HG02884 (cell line): Measurements from ENCODE around the gene TSHZ1.
"Not testable (repeated sequence)": the region's sequence is repeated elsewhere in the genome, so short reads cannot be mapped to it uniquely, and the experiment has no call there.

ENCODE experiments used
- ATAC-seq: cut with Tn5 transposase; IDR thresholded peaks from one replicate; pipeline ENCODE4 v1.9.1; 2021; ENCODE audit warnings: mild to moderate bottlenecking, moderate library complexity; ENCODE audit not compliant: unreplicated experiment

Gene TSHZ1

DNA sequence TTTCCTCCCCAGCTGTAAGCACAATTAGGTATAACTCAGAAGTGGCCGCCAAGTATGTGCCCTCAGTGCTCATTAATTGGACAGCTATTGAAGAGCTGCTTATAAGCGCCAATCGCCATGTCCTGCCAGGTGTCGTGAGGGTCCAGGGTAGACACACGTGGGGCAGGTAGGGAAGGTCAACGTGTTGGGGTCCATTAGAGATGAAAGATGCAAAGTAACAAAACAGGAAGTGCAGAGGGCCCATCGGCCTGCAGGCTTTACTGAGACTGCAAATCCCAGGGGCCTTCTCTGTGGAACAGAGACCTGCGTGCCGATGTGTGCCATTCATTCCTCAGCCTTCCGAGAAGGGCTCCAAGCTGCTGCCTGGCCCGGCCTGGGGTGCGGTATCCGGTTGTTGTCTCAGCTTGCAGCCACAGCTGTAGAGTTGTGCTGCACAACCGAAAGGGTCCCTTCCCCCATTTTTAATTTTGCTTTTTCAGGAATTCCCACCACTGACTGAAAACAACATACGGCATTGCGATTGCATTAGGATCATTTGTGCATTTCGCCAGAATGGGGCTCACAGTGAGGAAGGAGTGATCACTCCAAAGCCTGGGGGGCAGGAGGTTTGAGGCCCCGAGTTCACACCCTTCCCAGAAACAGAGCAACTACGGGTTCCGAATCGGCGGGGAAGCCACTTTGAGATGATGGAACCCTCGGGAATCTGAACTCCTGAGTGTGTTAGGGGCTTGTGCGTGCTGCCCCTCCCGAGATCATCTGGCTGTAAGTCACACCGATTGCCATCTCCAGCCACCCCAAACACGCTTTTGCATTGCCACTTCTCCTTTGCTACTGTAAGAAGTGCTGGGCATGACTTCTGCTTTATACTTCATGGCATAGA is 94.3 kb downstream of the TSHZ1 start:
- no peak for ATAC-seq

DNA sequence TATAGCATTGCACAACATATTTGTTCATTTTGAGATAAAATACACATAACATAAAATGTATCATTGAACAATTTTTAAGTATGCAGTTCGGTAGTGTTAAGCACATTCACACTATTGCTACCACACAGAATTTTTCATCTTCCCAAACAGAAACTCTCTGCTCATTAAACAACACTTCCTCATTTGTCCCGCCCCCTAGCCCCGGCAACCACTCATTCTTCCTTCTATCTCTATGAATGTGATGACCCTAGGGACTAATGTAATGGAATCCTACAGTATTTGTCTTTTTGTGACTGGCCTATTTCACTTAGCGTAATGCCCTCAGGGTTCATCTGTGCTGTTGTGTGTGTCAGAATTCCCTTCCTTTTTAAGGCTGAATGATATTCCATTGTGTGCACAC is 95.4 kb downstream of the TSHZ1 start:
- ATAC-seq, result no peak

DNA sequence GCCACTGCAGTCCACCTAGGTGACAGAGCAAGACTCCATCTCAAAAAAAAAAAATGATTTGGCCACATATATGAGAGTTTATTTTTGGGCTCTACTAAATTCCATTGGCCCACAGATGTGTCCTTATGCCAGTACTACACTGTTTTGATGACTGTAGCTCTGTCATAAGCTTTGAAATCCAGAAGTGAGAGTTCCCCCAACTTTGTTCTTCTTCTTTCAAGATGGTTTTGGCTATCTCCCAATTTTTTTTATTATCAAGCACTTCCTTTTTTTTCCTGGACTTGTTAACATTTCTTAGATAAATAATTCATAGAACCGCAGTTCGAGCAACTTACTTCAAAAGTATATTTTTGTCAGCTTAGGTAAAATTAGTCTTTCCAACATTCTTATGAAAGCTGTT is 96.9 kb downstream of the TSHZ1 start:
- no peak for ATAC-seq

DNA sequence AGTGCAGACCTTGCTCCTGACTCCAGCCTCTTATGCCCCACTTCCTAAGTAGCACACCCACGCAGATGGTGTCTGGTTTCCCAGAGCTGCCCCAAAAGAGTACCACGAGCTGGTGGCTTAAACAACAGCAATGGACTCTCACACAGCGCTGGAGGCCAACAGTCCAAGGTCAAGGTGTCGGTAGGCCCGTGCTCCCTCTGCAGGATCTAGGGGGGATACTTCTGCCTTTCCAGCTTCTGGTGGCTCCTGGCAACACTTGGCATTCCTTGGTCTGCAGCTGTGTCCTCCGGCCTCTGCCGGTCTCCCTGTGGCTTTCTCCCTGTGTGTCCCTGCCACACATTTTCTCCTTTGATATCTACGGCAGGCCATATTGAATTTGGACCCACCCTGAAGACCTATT is 99.0 kb downstream of the TSHZ1 start:
- ATAC-seq, result no peak

DNA sequence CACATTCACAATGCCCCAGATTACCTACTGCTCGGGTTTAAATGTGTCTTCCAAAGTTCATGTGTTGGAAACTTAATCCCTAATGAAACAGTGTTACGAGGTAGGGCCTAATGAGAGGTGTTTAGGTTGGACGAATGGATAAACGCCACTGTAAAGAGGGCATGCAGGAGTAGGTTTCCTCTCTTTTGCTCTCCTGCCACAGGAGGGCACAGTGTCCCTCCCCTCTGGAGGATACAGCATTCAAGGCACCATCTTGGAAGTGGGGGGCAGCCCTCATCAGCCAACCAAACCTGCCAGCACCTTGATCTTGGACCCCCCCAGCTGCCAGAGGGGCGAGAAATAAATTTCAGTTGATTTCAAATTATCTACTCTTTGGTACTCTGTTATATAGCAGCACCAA is 103.5 kb downstream of the TSHZ1 start:
- ATAC-seq, result no peak

DNA sequence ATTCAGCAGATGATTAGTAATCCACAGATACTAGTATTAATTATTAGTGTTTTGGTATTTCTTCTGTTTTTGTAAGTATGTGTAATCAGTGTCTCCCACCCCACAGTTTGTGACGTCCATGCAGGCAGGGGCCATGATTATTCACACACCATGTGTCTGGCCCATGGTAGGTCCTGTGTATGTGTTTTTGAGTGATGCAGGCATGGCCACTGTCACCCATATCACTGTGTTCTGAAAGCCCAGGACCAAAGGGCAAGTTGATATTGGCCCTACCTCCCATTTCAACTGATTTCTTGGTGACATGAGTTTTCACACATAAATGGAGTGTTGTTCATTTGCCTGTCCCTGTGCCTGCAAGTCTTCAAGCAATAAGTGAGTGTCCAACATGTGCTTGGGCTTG is 104.0 kb downstream of the TSHZ1 start:
- ATAC-seq, result no peak

DNA sequence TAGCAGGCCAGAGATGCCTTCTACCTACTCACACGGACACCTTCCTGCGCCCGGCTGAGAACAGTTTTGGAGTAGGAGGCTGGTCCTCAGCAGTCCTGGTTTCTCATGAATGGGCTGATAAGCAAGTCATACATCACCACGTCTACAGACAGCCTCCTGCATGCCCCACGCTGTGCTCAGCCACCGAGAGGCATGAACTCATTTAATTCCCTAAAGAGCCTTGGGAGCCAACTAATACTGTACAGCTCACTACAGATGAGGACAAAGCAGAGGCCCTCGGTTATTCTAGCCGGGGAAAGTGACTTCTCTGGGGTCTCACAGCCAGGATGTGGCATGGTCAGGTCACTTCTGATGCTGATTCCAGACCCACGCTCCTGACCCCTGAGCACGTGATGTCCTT is 105.6 kb downstream of the TSHZ1 start:
- no peak for ATAC-seq

DNA sequence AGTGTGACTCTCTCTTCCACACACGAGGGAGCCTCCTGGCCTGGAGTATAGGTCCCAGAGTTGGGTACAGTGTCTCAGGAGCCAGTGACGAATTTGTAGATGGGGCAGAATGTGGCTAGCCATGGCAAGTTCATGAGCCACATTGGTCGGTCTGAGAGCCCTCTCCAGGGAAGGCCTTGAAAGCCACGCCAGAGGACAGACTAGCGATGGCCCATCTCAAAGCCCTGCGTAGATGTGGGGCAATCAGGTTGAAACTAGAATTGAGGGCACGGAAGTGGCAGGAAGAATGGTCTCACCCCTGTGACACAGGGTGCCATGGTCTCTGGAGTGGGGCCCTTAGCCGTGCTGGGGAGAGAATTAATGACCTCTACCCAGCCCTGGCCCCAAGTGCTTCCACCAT is 106.2 kb downstream of the TSHZ1 start:
- ATAC-seq, result no peak

DNA sequence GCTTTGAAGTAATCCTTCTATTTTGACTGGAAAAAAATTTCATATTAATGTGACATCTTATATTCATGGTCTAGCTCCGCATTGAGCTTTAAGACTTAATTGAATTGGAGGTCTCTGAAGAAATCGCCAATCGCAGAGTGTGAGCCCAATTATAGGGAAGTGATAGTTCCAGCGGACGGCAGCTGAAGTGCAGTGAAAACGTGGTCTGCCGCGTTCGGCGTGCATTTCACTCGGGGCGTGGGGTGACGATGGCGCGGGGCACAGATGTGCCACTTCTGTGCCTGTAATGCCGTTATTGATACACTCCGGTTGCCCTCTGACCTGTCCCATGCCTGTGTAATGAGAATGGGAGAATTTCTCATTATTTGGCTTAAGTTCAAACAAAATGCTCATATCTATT is 106.7 kb downstream of the TSHZ1 start:
- no peak for ATAC-seq

DNA sequence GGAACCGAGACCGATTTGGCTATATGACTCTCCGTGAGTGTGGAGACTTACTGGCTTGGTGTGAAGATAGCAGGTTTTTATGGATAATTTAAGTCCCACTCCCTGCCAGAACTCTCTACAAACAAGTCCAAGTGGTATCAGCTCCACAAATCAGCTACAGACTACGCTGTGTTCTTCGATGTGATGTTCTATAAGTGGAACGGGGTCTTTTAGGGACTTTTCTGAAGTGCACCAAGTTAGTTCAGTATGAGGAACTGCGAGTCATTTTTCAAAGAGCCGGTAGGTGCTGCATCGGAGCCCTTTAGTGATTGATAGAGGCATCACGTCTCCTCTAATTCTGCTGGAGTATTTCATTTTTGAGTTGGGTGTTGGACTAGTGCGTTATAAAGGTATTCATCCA is 107.1 kb downstream of the TSHZ1 start:
- no peak for ATAC-seq

DNA sequence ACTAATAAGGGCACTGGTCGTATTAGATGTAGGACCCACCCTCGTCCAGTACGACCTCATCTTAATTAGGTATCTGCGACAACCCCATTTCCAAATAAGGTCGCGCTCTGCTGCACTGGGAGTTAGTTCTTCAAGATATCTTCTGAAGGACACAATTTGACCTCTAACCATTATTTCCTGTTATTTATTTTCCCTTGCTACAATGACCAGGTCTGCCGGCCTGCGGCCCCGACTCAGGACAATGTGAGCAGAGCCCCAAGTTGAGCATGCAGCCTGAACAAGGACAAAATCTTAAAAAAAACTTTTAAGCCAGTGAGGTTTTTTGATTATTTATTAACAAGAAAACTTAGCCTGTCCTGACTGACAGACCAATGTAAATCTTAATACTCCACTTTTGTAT is 109.3 kb downstream of the TSHZ1 start:
- no peak for ATAC-seq

DNA sequence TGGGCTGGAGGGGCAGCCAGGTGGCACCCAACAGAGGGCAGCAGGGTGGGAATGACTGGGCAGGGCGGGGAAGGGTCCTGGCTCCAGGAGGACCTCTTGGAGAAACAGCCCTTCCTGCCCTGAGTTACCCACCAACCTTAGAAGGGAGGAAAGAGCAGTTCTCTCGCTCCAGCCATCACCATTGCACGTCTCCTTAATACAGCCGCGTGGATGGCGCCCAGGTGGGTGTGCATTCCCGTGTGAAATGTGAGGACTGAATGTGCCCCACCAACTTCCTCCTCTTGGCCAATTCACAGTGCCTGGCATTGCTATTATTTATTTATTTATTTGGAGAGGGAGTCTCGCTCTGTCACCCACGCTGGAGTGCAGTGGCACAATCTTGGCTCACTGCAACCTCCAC is 109.9 kb downstream of the TSHZ1 start:
- ATAC-seq, result no peak

DNA sequence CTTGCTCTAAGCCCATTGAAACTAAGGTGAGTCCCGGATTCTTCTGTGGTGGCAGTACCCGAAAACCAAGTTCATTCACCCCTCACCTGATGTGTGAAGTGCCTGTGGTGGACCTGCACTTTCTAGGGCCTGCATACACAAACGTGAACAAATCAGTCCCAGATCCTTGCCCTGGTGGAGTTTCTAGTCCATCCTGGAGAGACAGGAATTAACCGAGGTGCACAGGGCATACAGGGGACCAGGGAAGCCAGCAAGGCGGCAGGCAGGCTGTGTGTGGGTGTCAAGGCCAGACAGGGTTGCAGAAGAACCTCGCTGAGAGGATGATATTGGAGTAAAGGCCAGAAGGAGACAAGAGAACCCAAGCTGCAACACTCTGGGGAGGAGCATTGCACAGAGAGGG is 110.8 kb downstream of the TSHZ1 start:
- ATAC-seq, result no peak

DNA sequence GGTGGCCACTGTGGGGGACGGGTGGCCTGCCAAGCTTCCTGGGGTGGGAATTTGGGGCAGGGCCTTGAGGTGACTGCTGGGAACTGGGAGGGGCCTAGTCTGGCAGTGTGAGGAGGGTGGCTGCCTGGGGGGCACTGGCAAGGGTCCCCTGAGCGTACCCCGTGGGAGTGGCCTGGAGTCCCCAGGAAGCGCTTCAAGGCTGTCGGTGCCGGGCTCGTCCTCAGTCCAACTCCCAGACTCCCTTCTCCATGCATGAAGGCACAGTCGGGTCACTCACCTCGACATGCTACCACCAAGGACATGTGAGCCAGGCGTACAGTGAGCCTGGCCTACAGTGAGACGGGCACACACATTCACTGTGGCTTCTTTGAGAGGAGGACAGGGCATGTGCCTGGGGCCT is 111.6 kb downstream of the TSHZ1 start:
- ATAC-seq, result no peak

DNA sequence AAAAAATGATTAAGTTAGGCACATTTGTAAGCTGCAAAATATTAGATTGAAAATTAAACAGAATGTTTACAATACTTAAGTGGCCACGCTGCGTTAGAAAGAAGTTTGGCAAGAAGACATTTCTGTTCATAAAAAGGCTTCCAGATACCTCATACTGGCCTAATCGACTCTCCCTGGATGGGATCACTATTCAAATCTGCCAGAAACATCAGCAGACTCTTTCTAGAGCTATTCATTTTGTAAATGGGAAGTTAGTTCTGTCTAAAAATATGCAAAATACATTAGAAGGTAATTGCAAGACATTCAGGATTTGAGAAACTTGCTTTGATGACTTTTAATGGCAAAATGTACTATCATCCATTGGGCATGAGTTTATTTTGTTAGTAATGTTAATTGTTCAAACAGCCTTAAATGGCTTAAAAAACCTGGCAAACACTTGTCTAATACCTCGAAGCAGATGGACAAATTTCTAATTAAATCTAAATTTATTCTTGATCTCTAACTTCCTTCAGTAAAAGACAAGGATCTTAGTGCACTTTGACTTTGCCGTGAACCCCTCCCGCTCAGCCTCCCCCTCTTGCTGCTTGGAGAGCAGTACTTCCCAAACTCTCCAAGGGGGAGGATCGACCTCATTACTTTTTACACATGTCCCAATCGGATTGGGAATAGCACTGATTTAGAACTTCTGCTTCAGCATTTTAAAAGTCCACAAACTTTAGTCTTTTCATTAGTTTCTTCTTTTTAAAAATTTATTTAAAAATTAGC is 113.4 kb downstream of the TSHZ1 start:
- no peak for ATAC-seq

DNA sequence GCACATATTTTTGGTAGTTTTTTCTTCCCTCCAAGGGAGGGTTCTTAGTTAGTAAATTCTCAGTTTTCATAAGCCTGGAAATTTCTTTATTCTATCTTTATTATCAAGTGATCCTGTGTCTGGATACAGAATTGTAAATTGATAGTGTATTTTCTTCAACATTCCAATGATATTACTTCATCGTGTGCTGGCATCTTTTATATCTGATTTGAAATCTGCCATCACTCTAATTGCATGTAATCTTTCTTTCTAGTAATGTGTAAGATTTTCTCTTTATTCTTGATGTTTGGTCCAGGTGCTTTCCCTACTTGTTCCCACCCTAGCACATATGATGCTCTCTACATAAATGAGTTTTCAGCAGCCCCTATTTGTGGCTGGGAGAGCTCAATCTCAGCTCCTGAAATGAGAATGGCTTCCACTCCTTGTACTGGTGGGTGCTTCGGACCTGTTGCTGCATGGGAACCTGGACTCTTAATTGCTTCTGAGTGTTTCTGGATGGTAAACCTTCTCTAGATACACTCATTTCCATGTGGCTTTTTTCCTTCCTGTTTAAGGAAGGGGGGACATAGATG is 114.2 kb downstream of the TSHZ1 start:
- no peak for ATAC-seq

DNA sequence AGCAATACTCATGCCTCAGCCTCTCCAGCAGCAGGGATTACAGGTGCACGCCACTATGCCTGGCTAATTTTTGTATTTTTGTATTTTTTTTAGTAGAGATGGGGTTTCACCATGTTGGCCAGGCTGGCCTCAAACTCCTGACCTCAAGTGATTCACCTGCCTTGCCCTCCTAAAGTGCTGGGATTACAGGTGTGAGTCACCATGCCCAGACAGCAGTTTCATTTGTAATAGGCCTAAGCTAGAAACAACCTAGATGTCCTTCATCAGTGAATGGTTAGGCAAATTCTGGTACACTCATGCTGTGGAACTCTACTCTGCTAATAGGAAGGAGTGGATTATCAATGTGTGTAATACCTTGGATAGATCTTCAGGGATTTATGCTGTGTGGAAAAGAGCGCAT is 119.2 kb downstream of the TSHZ1 start:
- not testable (repeated sequence) for ATAC-seq

DNA sequence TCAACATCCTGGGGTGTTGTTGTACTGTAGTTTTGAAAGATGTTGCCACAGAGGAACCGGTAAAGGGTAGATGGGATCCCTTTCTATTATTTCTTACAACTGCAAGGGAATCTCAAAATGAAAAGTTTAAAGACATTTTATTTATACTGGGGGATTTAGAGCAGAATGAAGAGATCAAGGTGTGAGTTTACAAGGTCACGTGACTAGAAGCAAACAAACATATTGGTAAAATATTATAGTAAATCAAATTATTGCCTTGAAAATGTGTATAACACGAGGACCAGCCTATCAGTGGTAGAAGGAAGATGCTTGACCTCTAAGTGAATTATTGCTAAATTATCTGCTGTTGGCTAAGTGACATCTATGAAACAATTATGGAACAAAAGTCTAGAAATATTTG is 119.7 kb downstream of the TSHZ1 start:
- no peak for ATAC-seq

DNA sequence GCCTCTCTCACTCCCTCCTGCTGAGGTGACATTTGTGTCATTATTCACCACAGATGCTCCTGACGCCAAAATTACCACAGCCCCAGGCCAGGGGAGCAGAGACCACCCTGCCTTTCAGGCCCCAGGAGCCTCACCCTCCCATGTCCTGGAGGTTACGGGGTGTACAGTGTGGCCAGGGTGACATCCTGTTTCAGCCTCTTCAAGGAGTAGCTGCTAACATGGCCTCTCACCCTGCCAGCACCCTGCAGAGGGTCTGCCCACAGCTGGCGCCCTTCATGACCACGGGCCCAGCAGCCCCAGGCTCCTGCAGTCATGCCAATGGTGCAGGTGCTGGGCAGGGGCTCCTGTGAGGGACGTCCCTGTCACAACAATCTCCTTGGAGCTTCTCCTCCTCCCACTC is 124.3 kb downstream of the TSHZ1 start:
- no peak for ATAC-seq

DNA sequence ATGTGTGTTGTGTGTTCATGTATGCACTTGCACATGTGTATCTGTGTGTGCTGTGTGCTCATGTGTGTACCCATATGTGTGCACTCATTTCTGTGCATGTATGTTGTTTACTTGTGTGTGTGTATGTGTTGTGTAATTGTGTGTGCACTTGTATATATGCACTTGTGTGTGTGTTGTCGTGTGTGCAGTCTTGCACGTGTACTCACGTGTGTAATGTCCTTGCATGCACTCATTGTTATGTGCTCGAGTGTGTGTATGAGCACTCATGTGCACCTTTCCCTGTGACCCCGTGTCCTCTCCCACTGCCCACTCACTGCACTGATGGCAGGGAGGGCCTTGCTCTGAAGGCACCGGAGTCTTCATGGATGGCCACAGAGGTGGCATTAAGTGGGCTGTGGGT is 124.9 kb downstream of the TSHZ1 start:
- no peak for ATAC-seq

DNA sequence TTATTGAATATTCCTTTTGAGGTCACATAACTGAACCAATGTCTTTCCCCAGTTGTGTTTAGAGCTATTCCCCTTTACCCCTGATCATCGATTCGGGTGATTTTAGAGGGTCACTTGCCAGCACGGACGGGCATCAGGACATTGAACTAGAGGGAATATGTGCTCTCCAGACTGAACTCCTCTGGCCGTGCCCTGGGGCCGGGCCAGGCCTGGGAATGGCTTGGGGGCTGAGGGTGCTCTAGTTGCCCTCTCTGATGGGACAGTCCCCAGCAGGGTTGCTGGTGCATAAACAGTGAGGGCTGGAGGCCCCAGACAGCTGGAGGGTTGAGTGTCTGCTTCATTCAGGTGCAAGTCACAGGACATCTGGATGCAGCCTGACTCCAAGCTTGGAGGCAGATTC is 126.2 kb downstream of the TSHZ1 start:
- no peak for ATAC-seq

DNA sequence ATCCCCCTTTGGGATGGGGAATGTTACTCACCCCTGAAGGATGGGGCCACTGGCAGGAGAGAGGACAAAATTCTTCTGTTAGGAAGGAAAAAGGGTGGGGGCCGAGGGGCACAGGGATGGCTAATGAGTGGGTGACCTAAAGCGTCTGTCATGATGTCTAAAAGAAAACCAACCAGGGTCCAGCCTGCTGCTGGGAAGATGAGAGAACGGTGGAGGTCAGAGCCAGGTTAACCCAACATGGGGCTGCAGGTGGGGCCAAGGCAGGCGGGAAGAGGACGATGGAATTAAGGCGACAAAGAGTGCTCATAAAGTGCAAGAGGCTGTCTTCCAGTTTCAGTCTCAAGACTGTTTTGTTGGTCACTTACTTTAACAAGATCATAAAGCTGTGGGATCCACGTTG is 126.8 kb downstream of the TSHZ1 start:
- no peak for ATAC-seq
